ENCODE results near the gene SERTM2.

- no peak for TF ChIP-seq EZH2 (IDR thresholded peaks at IDR 0.05; ENCODE audit: insufficient read depth, low read length)
- TF ChIP-seq CTCF (IDR thresholded peaks at IDR 0.05; ENCODE audit: insufficient read depth, low read depth, low read length): no peak
These were observed 44.0 kb downstream of the SERTM2 start for GRCh38 chrX:111555406-111555958.

Data from astrocyte (in vitro differentiated cells and primary cell).